NB4 (cell line): Measurements from ENCODE around the gene CLSTN3.
"Not testable (repeated sequence)": the region's sequence is repeated elsewhere in the genome, so short reads cannot be mapped to it uniquely, and the experiment has no call there.

Source experiments
- DNase-seq: peaks from one replicate; pipeline ENCODE4 v3.0.0; 2010; ENCODE audit warnings: low read depth
- H3K4me3 ChIP-seq: one replicate; pipeline ENCODE4 v1.5.1; 2011; ENCODE audit warnings: mild to moderate bottlenecking, low read depth, low read length, moderate library complexity
- CTCF ChIP-seq: IDR thresholded peaks from one replicate; pipeline ENCODE4 v1.5.1; 2012; ENCODE audit warnings: low read depth, low read length
- MAX ChIP-seq: IDR thresholded peaks from 2 replicates; pipeline ENCODE4 v1.6.1; 2011; ENCODE audit warnings: low read depth, low read length
- MYC ChIP-seq: IDR thresholded peaks from 2 replicates; pipeline ENCODE4 v1.6.1; 2011; ENCODE audit warnings: low read depth, low read length
- POLR2A ChIP-seq: IDR thresholded peaks from 2 replicates; pipeline ENCODE4 v1.6.1; 2011; ENCODE audit warnings: mild to moderate bottlenecking; ENCODE audit not compliant: insufficient read length; ENCODE audit errors: extremely low read depth

Gene CLSTN3

GRCh38 chr12:7162691-7163114, 32.5 kb downstream of the CLSTN3 start:
- no peak overlapping the region for H3K4me3 ChIP-seq
- no peak for DNase-seq
- TF ChIP-seq CTCF (peak; percentile 12), MYC (no peak)

- TF ChIP-seq CTCF (no peak), MYC (no peak)
- H3K4me3 ChIP-seq: no peak overlapping the region
- DNase-seq: no peak
These were observed 39.8 kb downstream of the CLSTN3 start for GRCh38 chr12:7169951-7170350.

GRCh38 chr12:7171854-7172253, 41.7 kb downstream of the CLSTN3 start:
- TF ChIP-seq MAX: no peak
- TF ChIP-seq MYC: no peak
- TF ChIP-seq POLR2A: no peak
- TF ChIP-seq CTCF: no peak
- no peak for DNase-seq

GRCh38 chr12:7175493-7175892, 45.3 kb downstream of the CLSTN3 start:
- DNase-seq: no peak
- no peak overlapping the region for H3K4me3 ChIP-seq
- no peak for TF ChIP-seq POLR2A
- no peak for TF ChIP-seq MAX
- TF ChIP-seq CTCF: no peak
- no peak for TF ChIP-seq MYC

More at GRCh38 chr12:7171854-7172253, 41.7 kb downstream of the CLSTN3 start:
- H3K4me3 ChIP-seq: no peak overlapping the region

GRCh38 chr12:7176595-7176994, 46.4 kb downstream of the CLSTN3 start:
- DNase-seq: no peak
- TF ChIP-seq POLR2A (no peak), MAX (no peak), CTCF (no peak)
- no peak overlapping the region for H3K4me3 ChIP-seq

GRCh38 chr12:7178481-7178880, 48.3 kb downstream of the CLSTN3 start:
- DNase-seq: no peak
- TF ChIP-seq MAX (no peak), POLR2A (no peak), MYC (no peak)
- no peak overlapping the region for H3K4me3 ChIP-seq

GRCh38 chr12:7180685-7181084, 50.5 kb downstream of the CLSTN3 start:
- DNase-seq: no peak
- H3K4me3 ChIP-seq: no peak overlapping the region

GRCh38 chr12:7186058-7186457, 55.9 kb downstream of the CLSTN3 start:
- H3K4me3 ChIP-seq: not testable (repeated sequence)
- peak; percentile 20 for DNase-seq

More at GRCh38 chr12:7180685-7181084, 50.5 kb downstream of the CLSTN3 start:
- no peak for TF ChIP-seq MAX
- TF ChIP-seq POLR2A: no peak
- no peak for TF ChIP-seq MYC
- TF ChIP-seq CTCF: no peak
